Measurements from ENCODE around the gene RNPEP. TPM values are rescaled to one million over a fixed set of nuclear protein-coding genes. Genes with fewer than 3 reads are reported as not detected.

The RNPEP gene
- total RNA-seq, 2 donors from 2014 or later: 22.4 to 26.1 TPM

GRCh38 chr1:201999625-202000238 is 17.3 kb downstream of the RNPEP start:
- TF ChIP-seq CTCF (IDR thresholded peaks at IDR 0.05): peak; percentile 46 to 73
- H3K4me3 ChIP-seq: no peak overlapping the region
- H3K4me1 ChIP-seq: no peaks in the 10 kb centered on the region
- H3K27me3 ChIP-seq: no peaks in the 10 kb centered on the region
- H3K36me3 ChIP-seq: peaks cover 81% of the 10 kb centered on the region
- no peak overlapping the region for H3K27ac ChIP-seq
- H3K9me3 ChIP-seq: no peaks in the 10 kb centered on the region
- DNase-seq (ENCODE audit: low spot score): no peak

- no peaks in the 10 kb centered on the region for H3K9me3 ChIP-seq
- no peaks in the 10 kb centered on the region for H3K27me3 ChIP-seq
- DNase-seq (ENCODE audit: low spot score): no peak
- H3K4me1 ChIP-seq: no peaks in the 10 kb centered on the region
- no peak overlapping the region for H3K27ac ChIP-seq
- TF ChIP-seq CTCF (IDR thresholded peaks at IDR 0.05): no peak
- peaks cover 74% of the 10 kb centered on the region for H3K36me3 ChIP-seq
- H3K4me3 ChIP-seq: no peak overlapping the region
Observed at GRCh38 chr1:202002507-202002906, 20.1 kb downstream of the RNPEP start.

- Histone ChIP-seq H3K4me3 (no peak overlapping the region), H3K9me3 (no peaks in the 10 kb centered on the region), H3K4me1 (peaks cover 0 to 2% of the 10 kb centered on the region in 2 donors), H3K27me3 (no peaks in the 10 kb centered on the region), H3K36me3 (peaks cover 62% of the 10 kb centered on the region), H3K27ac (no peak overlapping the region)
- DNase-seq (ENCODE audit: low spot score): no peak
- no peak for TF ChIP-seq CTCF (IDR thresholded peaks at IDR 0.05)
Observed at GRCh38 chr1:202004711-202005110, 22.3 kb downstream of the RNPEP start.

- no peak overlapping the region for H3K27ac ChIP-seq
- no peaks in the 10 kb centered on the region for H3K9me3 ChIP-seq
- H3K36me3 ChIP-seq: peaks cover 50% of the 10 kb centered on the region
- TF ChIP-seq CTCF (IDR thresholded peaks at IDR 0.05): peak; percentile 24 to 58
- H3K4me3 ChIP-seq: no peak overlapping the region
- no peak for DNase-seq (ENCODE audit: low spot score)
- no peaks in the 10 kb centered on the region for H3K27me3 ChIP-seq
- peaks cover 0 to 7% of the 10 kb centered on the region in 2 donors for H3K4me1 ChIP-seq
Observed at GRCh38 chr1:202005958-202006357, 23.5 kb downstream of the RNPEP start.

GRCh38 chr1:202007304-202007703 is 24.9 kb downstream of the RNPEP start:
- Histone ChIP-seq H3K4me3 (no peak overlapping the region), H3K36me3 (peaks cover 37% of the 10 kb centered on the region), H3K4me1 (peaks cover 0 to 7% of the 10 kb centered on the region in 2 donors), H3K27ac (no peak overlapping the region), H3K9me3 (no peaks in the 10 kb centered on the region), H3K27me3 (no peaks in the 10 kb centered on the region)
- DNase-seq (ENCODE audit: low spot score): no peak
- no peak for TF ChIP-seq CTCF (IDR thresholded peaks at IDR 0.05)
